SK-N-SH (cell line): ENCODE measurements around the gene OSBPL8. TPM values are rescaled to one million over a fixed set of nuclear protein-coding genes. Genes with fewer than 3 reads are reported as not detected.

ENCODE experiments used
- CTCF ChIA-PET: fragments of 300-600, 350-600 bp; formaldehyde crosslinking; extraction: SDS; loops from one replicate; lab custom pipeline; 2021; lab: Yijun Ruan, JAX
- POLR2A ChIA-PET: fragments of 350-600 bp; sonication (Branson Sonifier 250); formaldehyde crosslinking; extraction: SDS; loops from one replicate; lab custom pipeline; 2020; ENCODE audit warnings: antibody characterized with exemption, inconsistent platforms; lab: Yijun Ruan, JAX
- DNase-seq: peaks from one replicate; pipeline ENCODE4 v3.0.0; 2012
- H2AFZ ChIP-seq: fragments of 200-600 bp; sonication (generic); 2 replicates; pipeline ENCODE4 v1.8.1; 2016; ENCODE audit warnings: antibody characterized with exemption, mild to moderate bottlenecking, low read depth
- H3F3A ChIP-seq: fragments of 200-600 bp; sonication (generic); replicated peaks from 2 replicates; pipeline ENCODE3; 2016; ENCODE audit warnings: antibody characterized with exemption, mild to moderate bottlenecking; ENCODE audit not compliant: insufficient read depth
- H3K27ac ChIP-seq, 2 experiments: fragments of 200-500 bp in 1 of 2; fragments of 200-600 bp in 1 of 2; sonication (Bioruptor generic) in 1 of 2; sonication (generic), shearing (Covaris generic) in 1 of 2; 2 replicates each; pipeline versions ENCODE4 v1.5.1 to v1.6.1; 2014 to 2016; ENCODE audit warnings: low read depth in 2 of 2, inconsistent platforms in 1 of 2, low read length in 1 of 2, mild to moderate bottlenecking in 1 of 2, mixed read lengths in 1 of 2
- H3K27me3 ChIP-seq: fragments of 200-600 bp; sonication (generic), shearing (Covaris generic); 2 replicates; pipeline ENCODE4 v1.6.1; 2016; ENCODE audit warnings: mixed run types; ENCODE audit not compliant: insufficient read depth
- H3K36me3 ChIP-seq, 2 experiments: fragments of 200-500 bp in 1 of 2; fragments of 200-600 bp in 1 of 2; sonication (Bioruptor generic) in 1 of 2; sonication (generic) in 1 of 2; replicated peaks in 1 of 2; 2 replicates each; pipeline versions ENCODE3 to v1.5.1; 2014 to 2016; ENCODE audit warnings: low read length in 1 of 2, mild to moderate bottlenecking in 1 of 2; ENCODE audit not compliant: insufficient read depth in 2 of 2, control insufficient read depth in 1 of 2
- H3K4me1 ChIP-seq, 2 experiments: fragments of 200-500 bp in 1 of 2; fragments of 200-600 bp in 1 of 2; sonication (Bioruptor generic) in 1 of 2; sonication (generic), shearing (Covaris generic) in 1 of 2; 2 replicates each; pipeline versions ENCODE4 v1.5.1 to v1.6.1; 2014 to 2016; ENCODE audit warnings: low read depth in 1 of 2, low read length in 1 of 2, mixed run types in 1 of 2; ENCODE audit not compliant: insufficient read depth in 2 of 2, control insufficient read depth in 1 of 2
- H3K4me2 ChIP-seq: fragments of 200-600 bp; sonication (generic), shearing (Covaris generic); 2 replicates; pipeline ENCODE4 v1.6.1; 2017; ENCODE audit warnings: mixed run types
- H3K4me3 ChIP-seq, 2 experiments: fragments of 200-500 bp in 1 of 2; fragments of 200-600 bp in 1 of 2; sonication (Bioruptor generic) in 1 of 2; sonication (generic), shearing (Covaris generic) in 1 of 2; 2 replicates each; pipeline versions ENCODE4 v1.5.1 to v1.8.1; 2014 to 2016; ENCODE audit warnings: low read depth in 2 of 2, inconsistent platforms in 1 of 2, low read length in 1 of 2, mild to moderate bottlenecking in 1 of 2, mixed read lengths in 1 of 2, moderate library complexity in 1 of 2
- H3K79me2 ChIP-seq: fragments of 200-600 bp; sonication (generic); 2 replicates; pipeline ENCODE4 v1.8.1; 2017; ENCODE audit warnings: mild to moderate bottlenecking; ENCODE audit not compliant: insufficient read depth
- H3K9ac ChIP-seq: fragments of 200-600 bp; sonication (generic); 2 replicates; pipeline ENCODE4 v1.6.1; 2017; ENCODE audit warnings: mixed run types
- H3K9me2 ChIP-seq: fragments of 200-600 bp; sonication (generic); 2 replicates; pipeline ENCODE4 v1.6.1; 2017; ENCODE audit warnings: mixed run types
- H3K9me3 ChIP-seq: fragments of 200-600 bp; sonication (generic); 2 replicates; pipeline ENCODE4 v1.6.1; 2017; ENCODE audit warnings: mixed run types, mild to moderate bottlenecking, moderate library complexity
- H4K20me1 ChIP-seq: fragments of 200-600 bp; sonication (generic); 2 replicates; pipeline ENCODE4 v1.6.1; 2017; ENCODE audit warnings: mild to moderate bottlenecking, mixed run types; ENCODE audit not compliant: insufficient read depth
- CHD2 ChIP-seq: fragments of 150-350 bp; IDR thresholded peaks from 2 replicates; pipeline ENCODE4 v1.6.1; 2018; ENCODE audit warnings: low read length; ENCODE audit not compliant: partially characterized antibody
- ELF1 ChIP-seq: IDR thresholded peaks from 2 replicates; pipeline ENCODE4 v1.4.0; 2012
- EP300 ChIP-seq, 2 experiments: IDR thresholded peaks; 2 replicates each; pipeline versions ENCODE4 v1.4.0 to v1.6.1; 2012; ENCODE audit warnings: borderline replicate concordance in 1 of 2, low read depth in 1 of 2, low read length in 1 of 2
- FOSL2 ChIP-seq: IDR thresholded peaks from 2 replicates; pipeline ENCODE4 v1.4.0; 2012; ENCODE audit warnings: low read depth, mild to moderate bottlenecking, moderate library complexity, borderline replicate concordance
- GABPA ChIP-seq: IDR thresholded peaks from 2 replicates; pipeline ENCODE4 v1.4.0; 2012; ENCODE audit warnings: low read depth, mild to moderate bottlenecking
- GATA2 ChIP-seq: sonication (generic); formaldehyde crosslinking; IDR thresholded peaks from 2 replicates; pipeline ENCODE4 v1.5.0; 2020; ENCODE audit warnings: mild to moderate bottlenecking, missing genetic modification reagents
- JUND ChIP-seq: IDR thresholded peaks from 2 replicates; pipeline ENCODE4 v1.4.0; 2012
- MXI1 ChIP-seq: IDR thresholded peaks from 2 replicates; pipeline ENCODE4 v1.6.1; 2012; ENCODE audit warnings: mild to moderate bottlenecking, low read depth, low read length, improper control_type of control experiment
- NFIC ChIP-seq: IDR thresholded peaks from 2 replicates; pipeline ENCODE4 v1.4.0; 2012; ENCODE audit warnings: borderline replicate concordance
- NRF1 ChIP-seq: IDR thresholded peaks from 2 replicates; pipeline ENCODE4 v1.6.1; 2012; ENCODE audit warnings: low read depth, mild to moderate bottlenecking, low read length
- POLR2AphosphoS5 ChIP-seq: IDR thresholded peaks from 2 replicates; pipeline ENCODE4 v1.6.1; 2012; ENCODE audit warnings: low read depth, low read length
- RFX5 ChIP-seq: IDR thresholded peaks from 2 replicates; pipeline ENCODE4 v1.6.1; 2012; ENCODE audit warnings: mild to moderate bottlenecking, improper control_type of control experiment, low read length
- SMC3 ChIP-seq: IDR thresholded peaks from 2 replicates; pipeline ENCODE4 v1.6.1; 2012; ENCODE audit warnings: low read depth, low read length, improper control_type of control experiment
- TEAD4 ChIP-seq: IDR thresholded peaks from 2 replicates; pipeline ENCODE4 v1.4.0; 2012; ENCODE audit warnings: mild to moderate bottlenecking, borderline replicate concordance; ENCODE audit not compliant: insufficient read depth
- WGBS: methylation state at CpG from one replicate; pipeline ENCODE4 v1.1.6; 2017; ENCODE audit warnings: low lambda C conversion rate; 5-methylcytosine and 5-hydroxymethylcytosine counted together
- polyA plus RNA-seq, 3 experiments: library from polyadenylated mRNA; depleted of rRNA; stranded (reverse); fragments of >200 nt; gene quantifications; 2 replicates each; pipeline ENCODE4 v1.2.3, GENCODE V29; 2012
- TF ChIP-seq, protein P1 (sequence below): IDR thresholded peaks from 2 replicates; pipeline ENCODE4; 2012
- TF ChIP-seq, protein P2 (sequence below): IDR thresholded peaks from 2 replicates; pipeline ENCODE4 v1.4.0; 2012; ENCODE audit warnings: low read depth, borderline replicate concordance
- TF ChIP-seq, protein P3 (sequence below): IDR thresholded peaks from 2 replicates; pipeline ENCODE4 v1.6.1; 2012; ENCODE audit warnings: mild to moderate bottlenecking, low read depth, low read length, moderate library complexity

The OSBPL8 gene
- polyA plus RNA-seq, 1 of the 3 experiments (the other 2 are of a cell fraction), result 10.6 TPM

DNA sequence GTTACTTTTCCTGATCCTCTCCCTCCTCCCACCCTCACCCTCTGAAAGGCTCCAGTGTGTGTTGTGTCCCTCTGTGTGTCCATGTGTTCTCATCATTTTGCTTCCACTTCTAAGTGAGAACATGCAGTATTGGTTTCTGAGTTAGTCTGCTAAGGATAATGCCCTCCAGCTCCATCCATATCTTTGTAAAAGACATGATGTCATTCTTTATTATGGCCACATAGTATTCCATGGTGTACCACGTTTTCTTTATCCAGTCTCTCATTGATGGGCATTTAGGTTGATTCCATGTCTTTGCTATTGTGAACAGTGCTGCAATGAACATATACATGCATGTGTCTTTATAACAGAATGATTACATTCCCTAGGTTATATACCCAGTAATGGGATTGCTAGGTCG, 159.4 kb downstream of the OSBPL8 start:
- Histone ChIP-seq H4K20me1 (no peaks in the 10 kb centered on the region), H3K4me3 (no peak overlapping the region), H3K79me2 (no peaks in the 10 kb centered on the region), H3K9me3 (no peaks in the 10 kb centered on the region), H3K9me2 (no peaks in the 10 kb centered on the region), H3F3A (peaks cover 5% of the 10 kb centered on the region), H3K4me2 (no peak overlapping the region), H3K36me3 (peaks cover 19 to 34% of the 10 kb centered on the region in 2 experiments), H3K27ac (no peak overlapping the region), H3K9ac (no peak overlapping the region), H3K4me1 (no peaks in the 10 kb centered on the region; a peak in 2 of 4 replicates), H3K27me3 (no peaks in the 10 kb centered on the region), H2AFZ (no peak overlapping the region)
- 85% methylated on average over 2 of the region's 2 CpGs for WGBS
- POLR2A ChIA-PET, result interaction anchor here (0.6 kb wide), 1 partner anchor 20 kb away, joined by 3 read pairs; no protein-coding TSS in a partner anchor
- CTCF ChIA-PET, result no interaction called here
- no peak for TF ChIP-seq EP300 (IDR thresholded peaks at IDR 0.05; ENCODE audit: borderline replicate concordance in 1 of 2, low read depth in 1 of 2, low read length in 1 of 2)
- no peak for TF ChIP-seq SMC3
- no peak for TF ChIP-seq GABPA
- no peak for TF ChIP-seq ELF1
- TF ChIP-seq TEAD4, result no peak
- no peak for TF ChIP-seq FOSL2
- no peak for TF ChIP-seq MXI1
- TF ChIP-seq JUND, result no peak
- TF ChIP-seq POLR2AphosphoS5, result no peak
- TF ChIP-seq, protein P1, sequence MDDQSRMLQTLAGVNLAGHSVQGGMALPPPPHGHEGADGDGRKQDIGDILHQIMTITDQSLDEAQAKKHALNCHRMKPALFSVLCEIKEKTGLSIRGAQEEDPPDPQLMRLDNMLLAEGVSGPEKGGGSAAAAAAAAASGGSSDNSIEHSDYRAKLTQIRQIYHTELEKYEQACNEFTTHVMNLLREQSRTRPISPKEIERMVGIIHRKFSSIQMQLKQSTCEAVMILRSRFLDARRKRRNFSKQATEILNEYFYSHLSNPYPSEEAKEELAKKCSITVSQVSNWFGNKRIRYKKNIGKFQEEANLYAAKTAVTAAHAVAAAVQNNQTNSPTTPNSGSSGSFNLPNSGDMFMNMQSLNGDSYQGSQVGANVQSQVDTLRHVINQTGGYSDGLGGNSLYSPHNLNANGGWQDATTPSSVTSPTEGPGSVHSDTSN, result no peak
- no peak for TF ChIP-seq RFX5
- no peak for TF ChIP-seq NRF1
- TF ChIP-seq, protein P2, sequence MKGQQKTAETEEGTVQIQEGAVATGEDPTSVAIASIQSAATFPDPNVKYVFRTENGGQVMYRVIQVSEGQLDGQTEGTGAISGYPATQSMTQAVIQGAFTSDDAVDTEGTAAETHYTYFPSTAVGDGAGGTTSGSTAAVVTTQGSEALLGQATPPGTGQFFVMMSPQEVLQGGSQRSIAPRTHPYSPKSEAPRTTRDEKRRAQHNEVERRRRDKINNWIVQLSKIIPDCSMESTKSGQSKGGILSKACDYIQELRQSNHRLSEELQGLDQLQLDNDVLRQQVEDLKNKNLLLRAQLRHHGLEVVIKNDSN, result no peak
- no peak for TF ChIP-seq GATA2 (CRISPR knock-in tag)
- no peak for TF ChIP-seq NFIC
- TF ChIP-seq, protein P3, sequence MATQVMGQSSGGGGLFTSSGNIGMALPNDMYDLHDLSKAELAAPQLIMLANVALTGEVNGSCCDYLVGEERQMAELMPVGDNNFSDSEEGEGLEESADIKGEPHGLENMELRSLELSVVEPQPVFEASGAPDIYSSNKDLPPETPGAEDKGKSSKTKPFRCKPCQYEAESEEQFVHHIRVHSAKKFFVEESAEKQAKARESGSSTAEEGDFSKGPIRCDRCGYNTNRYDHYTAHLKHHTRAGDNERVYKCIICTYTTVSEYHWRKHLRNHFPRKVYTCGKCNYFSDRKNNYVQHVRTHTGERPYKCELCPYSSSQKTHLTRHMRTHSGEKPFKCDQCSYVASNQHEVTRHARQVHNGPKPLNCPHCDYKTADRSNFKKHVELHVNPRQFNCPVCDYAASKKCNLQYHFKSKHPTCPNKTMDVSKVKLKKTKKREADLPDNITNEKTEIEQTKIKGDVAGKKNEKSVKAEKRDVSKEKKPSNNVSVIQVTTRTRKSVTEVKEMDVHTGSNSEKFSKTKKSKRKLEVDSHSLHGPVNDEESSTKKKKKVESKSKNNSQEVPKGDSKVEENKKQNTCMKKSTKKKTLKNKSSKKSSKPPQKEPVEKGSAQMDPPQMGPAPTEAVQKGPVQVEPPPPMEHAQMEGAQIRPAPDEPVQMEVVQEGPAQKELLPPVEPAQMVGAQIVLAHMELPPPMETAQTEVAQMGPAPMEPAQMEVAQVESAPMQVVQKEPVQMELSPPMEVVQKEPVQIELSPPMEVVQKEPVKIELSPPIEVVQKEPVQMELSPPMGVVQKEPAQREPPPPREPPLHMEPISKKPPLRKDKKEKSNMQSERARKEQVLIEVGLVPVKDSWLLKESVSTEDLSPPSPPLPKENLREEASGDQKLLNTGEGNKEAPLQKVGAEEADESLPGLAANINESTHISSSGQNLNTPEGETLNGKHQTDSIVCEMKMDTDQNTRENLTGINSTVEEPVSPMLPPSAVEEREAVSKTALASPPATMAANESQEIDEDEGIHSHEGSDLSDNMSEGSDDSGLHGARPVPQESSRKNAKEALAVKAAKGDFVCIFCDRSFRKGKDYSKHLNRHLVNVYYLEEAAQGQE, result no peak
- TF ChIP-seq CHD2, result no peak
- DNase-seq, result no peak
